Gastrocnemius medialis (tissue), 4 donors: ENCODE data around the gene SRGAP3. TPM values are rescaled to one million over a fixed set of nuclear protein-coding genes. Genes with fewer than 3 reads are reported as not detected.

Experiments used
- ATAC-seq, 2 donors: fragments of 150-250 bp; one replicate each; pipeline ENCODE4 v1.9.1; 2016
- DNase-seq, 2 donors: peaks; one replicate each; pipeline ENCODE4 v3.0.0-alpha.2; 2019
- H3K27ac ChIP-seq, 4 donors: fragments of 200-600 bp; sonication (generic); 1 replicate in 1 of 4; 2 replicates in 3 of 4; pipeline ENCODE4 v1.5.1; 2016 to 2018; ENCODE audit warnings: mild to moderate bottlenecking in 2 of 4, moderate library complexity in 1 of 4
- H3K27me3 ChIP-seq, 3 donors: fragments of 200-600 bp; sonication (generic) in 2 of 3; 1 replicate in 1 of 3; 2 replicates in 2 of 3; pipeline versions ENCODE4 v1.5.1 to v1.6.0; 2016 to 2019; ENCODE audit warnings: mild to moderate bottlenecking in 1 of 3, moderate library complexity in 1 of 3
- H3K36me3 ChIP-seq, 2 donors: fragments of 200-600 bp; sonication (generic) in 1 of 2; one replicate each; pipeline ENCODE4 v1.5.1; 2017 to 2018
- H3K4me1 ChIP-seq, 2 donors: fragments of 200-600 bp; sonication (generic) in 1 of 2; one replicate each; pipeline ENCODE4 v1.5.1; 2016 to 2017; ENCODE audit warnings: mild to moderate bottlenecking in 2 of 2
- H3K4me3 ChIP-seq, 4 donors: fragments of 200-600 bp; sonication (generic) in 3 of 4; 1 replicate in 1 of 4; 2 replicates in 3 of 4; pipeline ENCODE4 v1.5.1; 2016 to 2019; ENCODE audit warnings: mild to moderate bottlenecking in 2 of 4
- H3K9me3 ChIP-seq, 3 donors: fragments of 200-600 bp; sonication (generic) in 2 of 3; 1 replicate in 1 of 3; 2 replicates in 2 of 3; pipeline ENCODE4 v1.5.1; 2016 to 2019
- CTCF ChIP-seq, 5 experiments: fragments of 450-650 bp in 3 of 5; fragments of 200-600 bp in 2 of 5; sonication (generic) in 2 of 5; IDR thresholded peaks in 4 of 5; conservative IDR thresholded peaks in 1 of 5; 1 replicate in 4 of 5; 2 replicates in 1 of 5; pipeline ENCODE4 v1.5.1; 2016 to 2019; ENCODE audit warnings: antibody characterized with exemption in 5 of 5, mild to moderate bottlenecking in 3 of 5, moderate library complexity in 3 of 5
- POLR2A ChIP-seq, 2 donors: fragments of 450-650 bp; IDR thresholded peaks; one replicate each; pipeline ENCODE4 v1.6.1; 2017; ENCODE audit warnings: antibody characterized with exemption in 2 of 2, mild to moderate bottlenecking in 2 of 2, moderate library complexity in 2 of 2
- in situ Hi-C, 4 donors: fragments of 200-750 bp; cut with MboI; loops; one replicate each; pipeline versions ENCODE4 v1.15.0 to v1.8.0; 2017; ENCODE audit warnings: low sequenced_read_pairs in 4 of 4
- intact Hi-C: fragments of 100-400 bp; cut with DNase I; formaldehyde crosslinking; loops from one replicate; pipeline ENCODE4 v1.15.1; 2023; ENCODE audit warnings: low total_unique reads
- total RNA-seq, 4 donors: library from RNA; depleted of rRNA; stranded (reverse); fragments of >200 nt; gene quantifications; one replicate each; pipeline versions ENCODE4 v1.1.0 to v1.2.3, GENCODE V29; 2016

SRGAP3 gene
- total RNA-seq, 4 donors from 2014 or later = 1.3 to 2.3 (median 1.8) TPM

GRCh38 chr3:9116336-9116735, 133.1 kb downstream of the SRGAP3 start:
- Histone ChIP-seq H3K9me3 (no peaks in the 10 kb centered on the region), H3K27me3 (no peaks in the 10 kb centered on the region), H3K36me3 (no peaks in the 10 kb centered on the region), H3K4me3 (no peak overlapping the region), H3K4me1 (peaks cover 4 to 7% of the 10 kb centered on the region in 2 donors), H3K27ac (no peak overlapping the region)
- no peak for ATAC-seq
- DNase-seq = no peak
- in situ Hi-C loops (no loop called here), intact Hi-C loops (no loop called here)
- no peak for TF ChIP-seq CTCF (IDR thresholded peaks at IDR 0.05 in 4 of 5, conservative IDR thresholded peaks at IDR 0.05 in 1 of 5)
- no peak for TF ChIP-seq POLR2A (IDR thresholded peaks at IDR 0.05)

- intact Hi-C loops = no loop called here
- H3K27me3 ChIP-seq = no peaks in the 10 kb centered on the region
- TF ChIP-seq CTCF (IDR thresholded peaks at IDR 0.05 in 4 of 5, conservative IDR thresholded peaks at IDR 0.05 in 1 of 5) (no peak), POLR2A (IDR thresholded peaks at IDR 0.05) (no peak)
- no peaks in the 10 kb centered on the region for H3K9me3 ChIP-seq
- no peak overlapping the region for H3K27ac ChIP-seq
- peaks cover 4 to 7% of the 10 kb centered on the region in 2 donors for H3K4me1 ChIP-seq
- in situ Hi-C loops = no loop called here
- ATAC-seq = no peak
- H3K36me3 ChIP-seq = no peaks in the 10 kb centered on the region
- DNase-seq = no peak
- no peak overlapping the region for H3K4me3 ChIP-seq
Measured at GRCh38 chr3:9115336-9115735, 134.1 kb downstream of the SRGAP3 start.

GRCh38 chr3:9113040-9113439, 136.4 kb downstream of the SRGAP3 start:
- no peaks in the 10 kb centered on the region for H3K27me3 ChIP-seq
- no peak overlapping the region for H3K4me3 ChIP-seq
- intact Hi-C loops = no loop called here
- ATAC-seq (no peak), DNase-seq (no peak)
- no peak for TF ChIP-seq CTCF (IDR thresholded peaks at IDR 0.05 in 4 of 5, conservative IDR thresholded peaks at IDR 0.05 in 1 of 5)
- TF ChIP-seq POLR2A (IDR thresholded peaks at IDR 0.05) = no peak
- H3K4me1 ChIP-seq = peaks cover 4 to 7% of the 10 kb centered on the region in 2 donors
- H3K36me3 ChIP-seq = no peaks in the 10 kb centered on the region
- in situ Hi-C loops = no loop called here
- H3K27ac ChIP-seq = no peak overlapping the region
- no peaks in the 10 kb centered on the region for H3K9me3 ChIP-seq

- DNase-seq (peak; percentile 37 to 45), ATAC-seq (peak; percentile 64 to 76)
- Histone ChIP-seq H3K27me3 (no peaks in the 10 kb centered on the region), H3K4me3 (no peak overlapping the region), H3K4me1 (peaks cover 4 to 7% of the 10 kb centered on the region in 2 donors), H3K9me3 (no peaks in the 10 kb centered on the region), H3K36me3 (no peaks in the 10 kb centered on the region), H3K27ac (no peak overlapping the region)
- no peak for TF ChIP-seq POLR2A (IDR thresholded peaks at IDR 0.05)
- TF ChIP-seq CTCF (IDR thresholded peaks at IDR 0.05 in 4 of 5, conservative IDR thresholded peaks at IDR 0.05 in 1 of 5) = peak in 1 of 5 experiments; percentile 26
- intact Hi-C loops = no loop called here
- in situ Hi-C loops = no loop called here
Measured at GRCh38 chr3:9111866-9112265, 137.6 kb downstream of the SRGAP3 start.

- no peak overlapping the region for H3K27ac ChIP-seq
- TF ChIP-seq POLR2A (IDR thresholded peaks at IDR 0.05) = no peak
- TF ChIP-seq CTCF (IDR thresholded peaks at IDR 0.05 in 4 of 5, conservative IDR thresholded peaks at IDR 0.05 in 1 of 5) = no peak
- ATAC-seq (no peak), DNase-seq (no peak)
- H3K4me3 ChIP-seq = no peak overlapping the region
- peaks cover 4 to 7% of the 10 kb centered on the region in 2 donors for H3K4me1 ChIP-seq
- no peaks in the 10 kb centered on the region for H3K9me3 ChIP-seq
- no peaks in the 10 kb centered on the region for H3K36me3 ChIP-seq
- intact Hi-C loops (no loop called here), in situ Hi-C loops (no loop called here)
- H3K27me3 ChIP-seq = no peaks in the 10 kb centered on the region
Measured at GRCh38 chr3:9111417-9111816, 138.0 kb downstream of the SRGAP3 start.
